ENCODE results near the gene UBE2I. TPM values are rescaled to one million over a fixed set of nuclear protein-coding genes. Genes with fewer than 3 reads are reported as not detected.

UBE2I gene
- total RNA-seq, 1 donor from 2014 or later, result 210 TPM

GRCh38 chr16:1277151-1277598 is 32.3 kb upstream of the UBE2I start:
- intact Hi-C loops (cut with micrococcal nuclease), result no loop called here

DNA sequence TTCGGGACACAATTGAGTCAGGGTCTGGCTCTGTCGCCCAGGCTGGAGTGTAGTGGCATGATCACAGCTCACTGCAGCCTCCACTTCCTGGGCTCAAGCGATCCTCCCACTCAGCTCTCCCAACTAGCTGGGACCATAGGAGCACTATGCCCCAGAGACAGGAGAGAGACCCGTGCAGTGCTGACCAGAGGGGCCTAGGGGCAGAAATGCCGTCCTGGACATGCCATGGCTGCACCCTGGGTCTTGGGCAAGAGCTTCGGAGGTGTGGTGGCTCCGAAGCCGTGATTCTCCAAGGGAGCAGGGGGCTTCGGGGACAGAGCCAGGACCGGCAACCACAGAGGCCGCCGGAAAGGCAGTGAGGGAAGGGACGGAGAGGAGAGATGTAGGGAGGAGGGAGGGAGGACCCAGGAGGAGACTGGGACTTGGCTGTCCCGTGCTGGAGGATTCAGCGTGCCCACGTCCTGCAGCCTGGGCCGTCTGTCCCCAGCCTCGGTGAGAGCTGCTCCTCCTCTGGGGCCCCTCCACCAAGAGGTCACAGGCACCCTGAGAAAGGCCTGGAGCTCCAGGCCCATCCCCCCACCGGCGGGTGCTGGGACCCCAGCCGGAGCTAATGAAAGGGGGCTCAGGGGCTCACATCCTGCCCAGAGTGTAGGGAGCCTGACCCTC is 31.7 kb upstream of the UBE2I start:
- intact Hi-C loops (cut with micrococcal nuclease), result no loop called here

- intact Hi-C loops (cut with micrococcal nuclease), result no loop called here
These were observed 31.0 kb upstream of the UBE2I start for GRCh38 chr16:1278477-1278876.

- intact Hi-C loops (cut with micrococcal nuclease), result no loop called here
These were observed 30.1 kb upstream of the UBE2I start for GRCh38 chr16:1279081-1279944.

DNA sequence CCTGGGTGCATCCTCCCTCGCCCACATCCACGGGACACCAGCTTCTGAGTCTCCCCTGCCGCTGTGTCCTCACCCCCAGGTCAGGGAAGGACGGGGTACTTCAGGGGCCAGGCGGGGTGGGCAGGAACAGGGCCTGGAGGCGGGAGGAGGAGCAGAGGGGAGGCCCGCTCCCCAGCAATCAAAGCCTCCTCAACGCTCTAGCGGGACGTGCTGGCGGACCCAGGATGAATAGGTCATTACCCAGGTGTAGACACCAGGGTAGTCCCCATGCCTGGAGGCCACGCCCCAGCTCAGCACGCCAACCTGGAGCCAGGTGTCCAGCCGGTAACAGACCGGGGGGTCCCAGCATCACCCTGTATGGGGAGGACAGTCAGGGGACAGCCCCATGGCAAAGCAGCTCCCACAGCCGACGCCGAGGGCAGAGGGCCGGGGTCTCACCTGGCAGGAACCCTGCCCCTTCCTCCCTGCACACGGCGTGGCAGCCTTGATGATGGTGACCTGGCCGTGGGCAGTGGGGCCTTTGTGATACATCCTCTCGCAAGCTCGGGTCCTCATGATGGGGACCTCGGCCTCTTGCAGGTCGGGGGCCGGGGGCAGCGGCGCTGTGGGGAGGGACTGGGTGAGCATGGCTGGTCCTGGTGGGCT is 29.4 kb upstream of the UBE2I start:
- intact Hi-C loops (cut with micrococcal nuclease), result no loop called here

DNA sequence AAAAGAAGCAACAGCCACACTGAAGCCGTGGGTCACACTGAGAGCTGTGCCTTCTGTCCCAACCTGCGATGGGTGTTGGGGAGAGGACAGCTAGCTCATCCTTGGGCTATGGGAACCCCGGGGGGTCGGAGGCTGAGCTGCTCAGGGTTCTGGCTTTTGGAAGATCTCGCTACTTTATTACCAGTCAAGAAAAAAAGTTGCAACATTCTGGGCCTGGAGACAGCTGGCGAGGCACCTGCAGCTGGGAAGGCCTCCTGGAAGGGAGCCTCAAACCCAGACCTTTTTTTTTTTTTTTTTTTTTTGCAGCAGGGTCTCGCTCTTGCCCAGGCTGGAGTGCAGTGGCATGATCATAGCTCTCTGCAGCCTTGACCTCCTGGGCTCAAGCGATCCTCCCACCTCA is 28.7 kb upstream of the UBE2I start:
- intact Hi-C loops (cut with micrococcal nuclease), result no loop called here

DNA sequence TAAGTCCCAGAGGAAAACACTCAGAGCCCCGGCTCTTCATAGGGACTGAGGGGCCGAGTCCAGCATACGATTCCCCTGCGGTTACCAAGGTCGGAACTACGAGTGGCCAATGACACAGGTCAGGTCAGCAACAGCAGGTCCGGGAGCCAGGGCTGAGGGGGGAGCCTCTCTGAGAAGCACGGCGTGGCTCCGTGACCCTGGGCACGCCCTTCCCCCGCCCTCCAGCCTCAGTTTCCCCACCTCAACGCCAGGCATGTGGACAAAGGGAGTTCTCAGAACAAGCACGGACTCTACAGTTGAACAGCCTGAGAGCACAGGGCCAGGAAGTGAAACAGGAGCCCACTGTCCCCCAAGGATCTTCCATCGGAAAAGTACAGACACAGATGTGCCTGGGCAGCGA is 27.9 kb upstream of the UBE2I start:
- intact Hi-C loops (cut with micrococcal nuclease), result no loop called here

GRCh38 chr16:1282324-1282973 is 27.0 kb upstream of the UBE2I start:
- intact Hi-C loops (cut with micrococcal nuclease), result no loop called here

DNA sequence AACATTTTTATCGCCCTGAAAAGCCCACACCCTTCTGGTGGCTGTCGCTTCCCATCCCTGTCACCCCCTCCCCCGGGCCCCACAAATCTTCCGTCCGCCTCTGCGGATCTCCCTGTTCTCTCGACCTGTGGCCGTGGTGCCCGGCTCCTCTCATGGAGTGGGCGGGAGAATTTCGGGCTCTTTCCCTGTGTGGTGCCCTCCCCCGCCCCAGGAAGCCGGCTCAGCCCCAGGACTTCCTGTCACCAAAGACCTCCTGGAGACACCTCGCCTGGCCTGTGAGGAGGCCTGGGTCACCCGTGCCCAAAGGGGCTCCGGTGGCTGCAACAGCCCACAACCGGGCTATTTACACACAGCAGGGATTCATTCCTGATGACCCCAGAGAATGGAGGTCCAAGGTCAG is 26.1 kb upstream of the UBE2I start:
- intact Hi-C loops (cut with micrococcal nuclease), result no loop called here

DNA sequence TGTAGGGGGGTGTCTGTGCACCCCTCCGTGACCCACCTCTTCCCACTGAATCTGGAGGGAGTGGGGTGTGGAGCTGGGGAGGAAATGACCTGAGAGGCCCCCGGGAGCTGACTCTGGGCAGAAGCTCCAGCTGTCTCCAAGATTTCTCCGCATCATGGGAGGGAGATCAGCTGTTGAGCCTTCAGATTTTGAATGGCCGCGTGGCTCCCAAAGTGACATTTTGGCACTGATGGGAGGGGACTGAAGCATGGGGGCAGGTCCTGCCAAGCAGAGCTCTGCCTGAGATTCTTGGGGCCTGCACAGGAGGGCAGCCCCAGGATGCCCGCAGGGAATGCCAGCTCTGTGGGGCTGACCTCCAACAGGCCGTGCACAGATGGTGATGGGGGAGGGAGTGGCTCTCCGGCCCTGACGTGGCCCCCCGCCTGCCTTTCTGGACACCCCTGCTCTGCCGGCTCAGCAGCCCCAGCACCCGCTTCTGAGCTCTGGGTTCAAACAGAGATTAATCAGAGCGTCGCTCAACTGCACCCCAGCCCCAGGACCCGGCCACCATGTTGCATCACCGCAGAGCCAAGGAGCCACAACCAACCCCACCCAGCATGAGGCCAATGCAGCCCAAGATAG is 25.3 kb upstream of the UBE2I start:
- intact Hi-C loops (cut with micrococcal nuclease), result no loop called here

GRCh38 chr16:1285669-1286512 is 23.5 kb upstream of the UBE2I start:
- intact Hi-C loops (cut with micrococcal nuclease), result no loop called here

DNA sequence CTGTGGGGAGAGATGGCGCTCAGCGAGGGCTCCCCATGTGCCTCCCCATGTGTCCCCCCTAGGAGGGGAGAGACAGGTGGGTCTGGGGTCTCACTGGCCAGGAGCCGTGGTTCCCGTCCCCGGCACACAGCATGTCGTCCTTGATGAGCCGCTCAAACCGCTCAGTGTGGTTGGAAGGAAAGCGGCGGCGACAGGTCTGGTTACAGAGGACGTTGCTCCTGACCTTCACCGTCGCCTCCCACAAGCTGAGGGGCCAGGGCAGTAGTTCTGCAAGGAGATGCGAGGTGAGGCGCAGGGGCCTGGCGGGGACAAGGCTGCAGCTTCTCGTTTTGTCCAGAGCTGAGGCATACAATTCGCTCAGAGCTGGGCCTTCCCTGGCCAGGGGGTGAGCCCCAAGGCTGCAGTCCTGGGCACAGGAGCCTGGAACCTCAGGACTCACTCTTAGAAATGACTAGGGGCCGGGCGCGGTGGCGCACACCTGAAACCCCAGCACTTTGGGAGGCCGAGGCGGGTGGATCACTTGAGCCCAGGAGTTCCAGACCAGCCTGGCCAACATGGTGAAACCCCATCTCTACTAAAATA is 22.8 kb upstream of the UBE2I start:
- intact Hi-C loops (cut with micrococcal nuclease), result no loop called here

GRCh38 chr16:1287982-1288670 is 21.3 kb upstream of the UBE2I start:
- intact Hi-C loops (cut with micrococcal nuclease), result no loop called here

DNA sequence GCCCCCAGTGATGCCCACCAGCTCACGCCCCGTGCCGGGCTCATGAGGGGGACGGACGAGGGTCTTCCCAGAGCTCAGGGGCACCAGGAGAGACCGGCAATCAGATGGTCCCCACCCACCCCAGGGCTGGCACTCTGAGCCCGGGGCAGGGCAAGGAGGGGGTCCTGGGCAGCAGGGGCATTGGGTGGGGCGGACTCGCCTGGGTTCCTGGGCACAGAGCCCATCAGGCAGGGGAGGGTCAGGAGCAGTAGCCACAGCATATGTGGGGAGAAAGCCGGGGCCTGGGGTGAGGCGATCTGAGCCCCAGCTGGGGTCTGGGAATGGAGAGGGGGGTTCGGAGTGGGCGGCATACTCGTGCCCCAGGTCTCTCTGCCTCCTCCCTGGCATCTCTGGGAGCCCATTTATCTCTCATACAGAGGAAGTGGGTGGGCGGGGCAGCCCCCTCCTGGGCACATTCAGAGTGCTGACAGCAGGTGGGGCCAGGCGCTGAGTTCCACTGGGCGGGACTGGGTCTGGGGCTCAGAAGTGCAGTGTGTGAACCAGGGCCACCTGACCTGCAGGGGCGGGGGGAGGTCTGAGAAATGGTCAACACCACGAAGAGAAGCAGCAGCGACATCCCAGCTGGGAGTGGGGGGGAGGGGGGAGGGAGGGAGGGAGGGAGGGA is 20.5 kb upstream of the UBE2I start:
- intact Hi-C loops (cut with micrococcal nuclease), result no loop called here

DNA sequence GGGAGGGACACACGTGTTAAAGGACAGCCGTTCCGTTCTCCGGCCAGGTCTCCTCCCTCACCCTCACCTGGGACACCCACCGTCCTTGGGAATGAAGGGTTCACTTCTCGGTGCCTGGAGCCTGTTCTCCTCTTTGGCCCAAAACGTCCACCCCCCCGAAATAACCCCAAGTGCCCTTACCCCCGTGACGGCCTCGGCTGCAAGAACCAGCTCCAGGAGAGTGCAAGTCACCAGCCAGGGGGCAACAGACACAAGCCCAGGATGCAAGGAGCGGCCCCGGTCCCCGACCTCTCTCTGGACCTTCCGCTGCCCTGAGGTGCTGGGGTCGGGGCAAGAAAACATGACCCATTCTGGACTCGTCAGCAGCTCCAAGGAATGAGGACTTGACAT is 20.0 kb upstream of the UBE2I start:
- intact Hi-C loops (cut with micrococcal nuclease), result no loop called here

DNA sequence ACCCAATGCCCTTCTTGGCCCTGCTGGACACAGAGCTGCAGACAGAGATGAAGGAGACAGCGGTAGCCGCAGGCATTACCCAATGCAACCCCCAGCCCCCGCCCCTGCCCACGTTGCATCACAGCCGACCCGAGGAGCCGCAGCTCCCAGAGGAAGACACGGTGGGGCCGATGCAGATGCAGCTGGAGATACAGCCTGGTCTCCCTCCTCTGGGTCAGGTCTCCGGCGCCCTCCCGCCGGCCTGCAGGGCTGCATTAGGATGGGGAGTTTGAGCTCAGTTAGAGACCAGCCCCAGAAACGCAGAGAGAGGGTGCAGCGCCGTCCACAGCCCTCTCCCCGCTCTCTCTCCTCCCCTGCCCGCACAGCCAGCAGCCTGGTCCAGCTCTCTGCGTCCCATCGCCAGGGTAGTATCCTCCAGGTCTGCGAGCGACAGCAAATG is 19.4 kb upstream of the UBE2I start:
- intact Hi-C loops (cut with micrococcal nuclease), result no loop called here

GRCh38 chr16:1290860-1291575 is 18.4 kb upstream of the UBE2I start:
- intact Hi-C loops (cut with micrococcal nuclease), result no loop called here

- intact Hi-C loops (cut with micrococcal nuclease), result no loop called here
These were observed 17.9 kb upstream of the UBE2I start for GRCh38 chr16:1291576-1291974.

Measured in T-helper 2 cell treated with Interferon-gamma antibody and Interleukin-4, amounts not matched to agents 100 ng/mL and 5 ng/mL, for 36 hours (primary cell).